GM21786 (cell line): Measurements from ENCODE around the gene THAP5.
A peak's percentile ranks its signal among the peaks of the same experiment; 100 is the strongest.

Experiments
- ATAC-seq: cut with Tn5 transposase; IDR thresholded peaks from one replicate; pipeline ENCODE4 v1.9.1; 2021; ENCODE audit not compliant: unreplicated experiment

THAP5 gene, protein sequence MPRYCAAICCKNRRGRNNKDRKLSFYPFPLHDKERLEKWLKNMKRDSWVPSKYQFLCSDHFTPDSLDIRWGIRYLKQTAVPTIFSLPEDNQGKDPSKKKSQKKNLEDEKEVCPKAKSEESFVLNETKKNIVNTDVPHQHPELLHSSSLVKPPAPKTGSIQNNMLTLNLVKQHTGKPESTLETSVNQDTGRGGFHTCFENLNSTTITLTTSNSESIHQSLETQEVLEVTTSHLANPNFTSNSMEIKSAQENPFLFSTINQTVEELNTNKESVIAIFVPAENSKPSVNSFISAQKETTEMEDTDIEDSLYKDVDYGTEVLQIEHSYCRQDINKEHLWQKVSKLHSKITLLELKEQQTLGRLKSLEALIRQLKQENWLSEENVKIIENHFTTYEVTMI

DNA sequence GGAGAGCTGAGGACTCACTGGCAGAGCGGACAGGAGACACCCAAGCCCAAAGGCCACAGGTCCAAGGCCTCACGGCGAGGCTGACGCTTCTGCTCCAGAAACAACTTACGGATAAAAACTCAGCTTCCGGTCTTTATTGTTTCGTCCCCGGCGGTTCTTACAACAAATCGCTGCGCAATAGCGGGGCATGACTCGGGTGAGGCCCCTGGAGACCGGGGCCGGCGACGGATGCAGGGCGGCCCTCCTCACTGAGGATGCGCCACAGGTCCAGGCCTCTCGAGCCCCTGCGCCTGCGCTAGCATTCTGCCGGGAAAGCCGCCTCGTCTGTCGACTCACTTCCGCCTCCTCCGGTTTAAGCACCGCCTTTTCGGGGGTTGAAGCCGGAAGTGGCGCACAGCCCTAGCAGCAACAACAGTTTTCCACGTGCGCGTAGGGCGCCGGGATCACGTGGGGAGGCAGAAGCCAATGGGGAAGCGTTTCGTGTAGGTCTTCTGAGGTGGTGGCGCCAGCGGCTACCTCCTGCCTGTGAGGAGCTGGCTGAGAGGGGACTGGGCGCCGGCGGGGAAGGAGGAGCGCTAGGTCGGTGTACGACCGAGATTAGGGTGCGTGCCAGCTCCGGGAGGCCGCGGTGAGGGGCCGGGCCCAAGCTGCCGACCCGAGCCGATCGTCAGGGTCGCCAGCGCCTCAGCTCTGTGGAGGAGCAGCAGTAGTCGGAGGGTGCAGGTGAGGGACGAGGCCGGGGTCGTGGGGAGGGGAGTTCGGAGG is at the start of gene THAP5, which contains the start of gene DNAJB9:
Gene THAP5 (minus strand): TSS at position 326 of the 765 bp plus-strand sequence. CDS start 137 bp downstream, at position 189.
Gene DNAJB9 (plus strand): TSS at position 494 of the 765 bp plus-strand sequence. CDS start 1,853 bp downstream, outside the sequence.
- peak; percentile 92 for ATAC-seq

DNA sequence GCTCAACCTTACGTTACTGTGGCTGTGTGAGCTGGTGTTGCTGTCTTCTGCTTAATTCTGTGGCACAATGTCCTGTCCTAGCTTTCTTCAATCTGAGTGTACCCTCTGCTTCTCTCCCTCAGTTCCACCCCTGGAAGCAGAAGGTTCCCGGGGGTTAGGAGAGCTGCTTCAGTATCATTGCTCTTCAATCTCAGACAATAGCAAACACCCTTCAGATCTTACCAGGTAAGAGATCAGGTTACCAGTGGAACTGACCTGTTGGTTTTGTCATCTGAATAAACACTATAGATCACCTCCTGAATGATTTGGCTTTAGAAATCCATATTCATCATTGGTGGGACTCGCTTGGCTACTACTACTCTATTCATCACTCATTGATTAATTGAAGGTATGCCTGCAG is 48.5 kb upstream of the THAP5 start:
- no peak for ATAC-seq

DNA sequence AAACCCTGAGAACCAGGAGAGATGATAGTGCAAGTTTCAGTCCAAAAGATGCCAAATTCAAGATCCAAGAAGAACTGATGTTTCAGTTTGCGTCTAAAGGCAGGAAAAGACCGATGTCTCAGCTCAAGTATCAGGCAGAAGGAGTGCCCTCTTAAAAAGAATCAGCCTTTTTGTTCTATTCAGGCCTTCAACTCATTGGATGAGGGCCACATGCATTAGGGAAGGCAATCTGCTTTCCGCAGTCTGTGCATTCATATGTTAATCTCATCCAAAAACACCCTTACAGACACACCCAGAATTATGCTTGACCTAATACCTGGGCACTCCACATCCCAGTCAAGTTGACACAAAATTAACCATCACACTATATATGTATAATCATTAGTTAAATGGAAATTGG is 45.4 kb upstream of the THAP5 start:
- no peak for ATAC-seq

DNA sequence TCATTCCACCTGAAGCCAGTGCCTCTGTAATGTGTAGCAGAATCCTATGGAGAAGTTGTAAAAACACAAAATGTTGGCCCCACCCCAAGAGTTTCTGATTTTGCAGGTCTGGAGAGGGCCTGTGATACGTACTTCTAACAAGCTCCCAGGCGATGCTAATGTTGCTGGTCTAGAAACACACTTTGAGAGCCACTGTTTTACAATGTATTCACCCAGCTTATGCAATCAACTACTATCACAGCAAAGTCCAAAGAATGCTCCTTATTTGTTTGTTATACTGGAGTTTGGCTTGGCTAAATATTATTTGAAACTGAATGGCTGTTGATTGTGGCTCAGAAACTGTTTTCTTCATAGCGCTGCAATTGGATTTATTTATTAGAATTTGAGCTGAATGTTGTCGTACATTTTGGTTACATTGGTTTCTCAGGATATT is 44.5 kb upstream of the THAP5 start:
- no peak for ATAC-seq

DNA sequence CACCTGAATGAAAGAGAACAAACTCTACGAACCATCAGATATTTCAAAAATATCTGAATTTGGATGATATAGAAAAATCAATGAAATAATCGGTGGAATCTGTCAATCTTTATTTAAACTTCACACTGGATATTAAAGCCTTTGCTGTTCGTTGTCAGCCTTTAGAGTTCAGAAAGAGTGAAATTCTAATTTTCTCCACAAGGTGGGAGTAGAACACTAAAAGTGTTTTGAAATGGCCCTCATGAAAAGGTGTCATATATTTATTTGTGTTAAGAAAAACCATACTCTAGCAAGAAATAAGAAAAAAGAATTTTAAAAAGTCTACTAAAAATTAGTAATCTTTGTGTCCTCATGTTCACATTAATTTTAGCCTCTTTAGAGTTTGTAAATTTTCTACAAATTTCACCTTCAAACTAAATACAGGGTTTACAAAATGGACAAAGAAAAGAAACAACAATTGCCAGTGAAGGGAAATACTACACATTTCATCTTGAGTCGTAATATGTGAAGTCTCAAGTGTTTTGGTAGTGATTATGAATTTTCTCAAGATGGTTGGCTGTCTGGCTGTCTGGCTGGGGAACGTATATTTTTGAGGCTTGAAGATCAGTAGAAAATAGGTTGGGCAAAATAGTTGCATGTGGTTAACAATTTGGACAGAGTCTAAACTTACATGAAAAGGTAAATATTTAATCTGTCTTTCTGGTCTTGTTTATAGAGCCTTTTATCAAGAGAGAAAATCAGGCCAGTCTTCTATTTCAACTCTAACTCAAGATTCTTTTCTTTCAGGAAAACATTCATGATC is 43.8 kb upstream of the THAP5 start:
- peak; percentile 76 for ATAC-seq

DNA sequence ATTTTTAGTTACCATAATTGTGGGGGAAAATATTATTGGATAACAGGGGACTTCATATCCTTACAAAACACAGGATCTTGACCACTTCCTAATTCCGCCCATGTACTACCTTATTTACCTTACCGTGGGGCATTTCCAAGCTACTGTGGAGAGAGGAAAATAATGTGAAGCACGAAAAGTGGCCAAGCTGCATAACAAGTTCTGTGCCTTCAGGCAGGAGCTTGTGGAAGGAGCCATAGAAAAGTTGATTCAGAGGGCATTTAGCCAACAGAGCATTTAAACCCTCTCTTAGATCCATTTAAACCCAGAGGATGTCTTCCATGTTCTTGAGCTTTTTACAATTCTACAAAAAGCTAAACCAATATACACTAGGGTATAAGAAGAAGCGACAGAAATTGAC is 41.8 kb upstream of the THAP5 start:
- ATAC-seq = no peak

DNA sequence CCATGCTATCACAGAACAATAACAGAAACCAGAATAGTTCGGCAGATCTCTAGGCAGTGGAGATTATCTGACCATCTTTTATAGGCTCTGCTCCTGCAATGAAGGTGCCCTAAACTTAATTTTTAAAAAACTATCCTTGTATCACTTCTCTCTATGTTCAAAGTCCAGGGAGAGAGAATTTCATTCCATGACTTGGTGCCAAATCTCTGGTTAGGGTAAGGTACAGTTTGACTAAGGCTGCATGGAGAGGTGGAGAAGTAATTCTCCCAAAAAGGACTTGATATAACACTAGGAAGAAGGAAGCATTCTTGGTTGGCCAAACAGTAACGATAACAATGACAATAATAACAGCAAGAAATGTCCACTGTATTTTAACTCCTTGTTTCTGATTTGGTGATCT is 40.1 kb upstream of the THAP5 start:
- ATAC-seq = no peak

DNA sequence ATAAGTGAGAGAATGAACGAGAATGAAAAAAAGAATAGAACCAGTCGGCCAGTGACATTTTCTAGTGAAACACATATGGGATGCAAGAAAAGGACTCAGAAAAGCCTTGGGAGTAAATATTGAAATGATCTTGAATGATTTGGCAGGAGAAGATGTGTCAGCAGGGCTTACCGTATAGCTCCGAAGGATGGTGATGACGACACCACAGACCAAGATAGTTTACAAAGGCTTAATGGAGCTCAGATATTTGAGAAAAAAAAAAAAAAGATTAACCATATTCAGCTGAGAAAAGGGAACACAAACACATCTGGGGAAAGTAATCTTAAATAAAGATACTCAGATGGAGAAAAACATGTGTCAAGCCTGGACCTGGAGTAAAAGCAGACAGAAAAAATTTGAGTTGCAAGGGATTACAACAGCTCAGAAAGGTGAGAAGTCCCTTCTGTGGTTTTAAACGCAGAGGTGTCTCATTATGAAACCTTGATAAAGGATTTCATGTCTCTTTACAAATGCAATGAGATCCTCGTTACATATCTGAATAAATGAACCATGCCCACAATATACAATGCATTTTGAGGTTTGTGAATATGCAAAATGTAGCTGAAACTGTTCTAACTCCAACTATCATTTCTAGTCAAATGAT is 36.2 kb upstream of the THAP5 start:
- ATAC-seq = peak; percentile 60

DNA sequence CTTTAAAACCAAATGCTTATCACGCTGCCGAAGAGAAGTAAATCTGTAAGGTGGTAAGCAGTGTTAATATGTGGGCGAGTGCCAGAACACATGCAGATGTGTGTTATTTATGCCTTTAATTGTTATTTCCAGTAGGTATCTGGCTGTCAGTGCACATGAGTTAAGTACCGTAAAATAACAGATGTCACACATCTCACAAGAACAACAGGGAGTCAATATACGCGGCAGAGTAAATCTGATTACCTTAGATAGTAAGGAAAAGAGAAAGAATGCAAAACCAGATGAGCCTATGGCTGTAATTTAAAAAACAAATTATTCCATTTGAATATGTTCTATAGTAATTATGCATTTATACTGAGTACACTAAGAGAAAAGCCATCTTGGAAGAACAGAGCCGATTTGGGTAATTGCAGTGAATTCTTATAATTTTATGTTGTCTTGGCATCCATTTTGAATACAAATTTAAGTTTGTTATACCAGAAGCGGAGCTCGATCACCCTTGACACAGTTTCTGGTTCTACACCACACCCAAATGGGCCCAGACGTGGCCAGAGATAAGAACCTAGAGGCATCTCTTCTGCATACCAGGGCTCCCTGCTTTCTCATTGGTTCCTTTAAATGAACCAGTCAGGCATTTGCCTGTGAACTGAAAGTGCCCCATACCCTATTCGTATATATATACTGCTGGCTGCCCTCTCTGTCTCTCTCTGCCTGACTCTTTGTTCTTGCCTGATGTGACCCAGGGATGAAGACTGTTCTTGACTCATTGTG is 35.0 kb upstream of the THAP5 start:
- no peak for ATAC-seq

DNA sequence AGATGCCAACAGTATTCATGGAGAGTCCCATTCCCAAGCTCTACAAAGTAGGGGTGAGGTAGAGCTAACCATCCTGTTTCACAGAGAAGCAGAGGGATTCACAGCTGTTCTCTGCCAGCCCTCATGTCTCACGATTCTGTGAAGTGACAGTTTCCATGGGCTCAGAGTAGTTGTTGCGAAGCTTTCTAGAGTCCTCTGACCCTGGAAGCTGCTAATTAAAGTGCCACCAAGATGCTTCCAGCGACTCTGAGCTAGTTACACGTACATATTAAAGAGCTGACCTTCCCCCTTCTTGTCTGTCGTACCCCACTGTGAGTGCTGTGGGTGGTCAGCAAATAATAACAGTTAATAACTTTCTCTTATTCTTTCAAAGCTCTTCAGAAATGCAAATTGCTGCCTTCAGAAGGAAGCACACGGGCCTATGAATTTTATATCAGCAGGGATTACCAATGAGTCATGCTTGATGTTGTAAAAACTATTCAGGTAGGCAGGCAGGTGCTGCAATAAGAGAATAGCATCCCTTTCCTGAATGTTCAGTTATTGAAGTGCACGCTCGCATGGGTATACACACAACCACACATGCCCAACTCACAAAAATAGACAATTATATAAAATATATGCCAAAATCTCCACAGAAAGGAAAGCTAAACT is 34.3 kb upstream of the THAP5 start:
- no peak for ATAC-seq

DNA sequence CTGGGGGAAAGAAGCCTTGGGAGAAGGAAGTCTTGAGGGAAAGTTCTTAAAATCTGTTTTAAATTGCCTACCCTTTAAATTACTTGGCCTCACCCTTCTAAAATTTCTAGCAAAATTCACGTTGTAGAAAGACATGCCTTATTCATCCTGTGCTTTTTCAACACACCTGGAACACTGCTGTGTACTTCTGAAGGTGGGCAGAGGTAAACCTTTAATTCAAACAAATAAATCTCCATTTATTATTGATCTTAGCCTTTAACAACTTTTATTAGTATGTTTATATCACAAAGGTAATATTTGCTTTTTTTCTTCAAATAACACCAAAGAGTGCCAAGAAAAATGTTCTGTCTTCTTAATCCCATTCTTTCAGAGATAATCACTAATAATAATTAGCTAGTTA is 30.9 kb upstream of the THAP5 start:
- ATAC-seq = no peak

DNA sequence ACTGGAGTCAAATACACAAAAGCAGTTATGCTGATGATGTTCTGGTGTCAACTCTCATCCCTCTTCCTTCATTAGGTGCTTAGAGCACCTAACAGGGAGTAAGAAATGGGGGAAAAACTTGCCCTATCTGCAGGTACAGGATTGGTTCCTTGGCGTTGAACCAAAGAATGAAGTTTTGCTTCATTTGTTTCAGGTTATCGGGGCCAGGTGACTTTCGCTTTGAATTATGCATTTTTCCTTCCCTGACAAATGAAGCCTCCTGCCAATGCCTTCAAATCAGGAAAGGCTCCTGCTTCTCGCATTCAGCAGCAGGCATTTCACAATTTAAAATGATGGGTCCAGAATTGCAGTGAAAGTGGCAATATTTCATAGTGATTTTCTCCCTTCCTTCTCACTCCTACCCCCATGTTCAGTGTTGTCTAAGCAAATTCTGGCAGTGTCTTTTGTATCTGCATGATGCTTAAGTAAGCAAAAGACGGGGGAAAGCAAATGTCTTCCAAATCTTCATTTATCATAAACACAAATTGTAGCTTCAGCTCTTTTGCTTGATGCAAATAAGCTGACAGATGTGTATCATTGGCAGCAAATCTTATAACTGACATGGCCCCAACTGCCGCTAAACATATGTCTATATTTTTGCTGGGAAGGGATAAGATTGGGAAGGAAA is 29.5 kb upstream of the THAP5 start:
- ATAC-seq = no peak

DNA sequence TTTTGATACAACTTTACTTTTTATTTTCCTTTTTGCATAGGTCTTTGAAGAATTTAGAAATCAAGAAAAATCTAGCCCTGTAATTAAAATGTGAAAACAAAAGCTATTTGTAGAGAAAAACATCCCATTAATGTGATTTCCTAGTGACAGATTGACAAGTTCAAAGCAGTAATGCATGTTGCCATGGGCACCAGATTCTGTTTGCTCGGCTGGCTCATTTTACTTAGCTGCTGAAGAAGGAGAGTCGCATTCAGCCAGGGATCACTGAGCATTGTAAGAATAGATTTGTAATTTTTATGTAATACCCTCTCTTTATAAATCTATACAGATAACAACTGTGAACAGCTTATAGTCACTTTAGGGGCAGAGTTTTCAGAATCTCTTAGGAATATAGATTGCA is 28.6 kb upstream of the THAP5 start:
- no peak for ATAC-seq

DNA sequence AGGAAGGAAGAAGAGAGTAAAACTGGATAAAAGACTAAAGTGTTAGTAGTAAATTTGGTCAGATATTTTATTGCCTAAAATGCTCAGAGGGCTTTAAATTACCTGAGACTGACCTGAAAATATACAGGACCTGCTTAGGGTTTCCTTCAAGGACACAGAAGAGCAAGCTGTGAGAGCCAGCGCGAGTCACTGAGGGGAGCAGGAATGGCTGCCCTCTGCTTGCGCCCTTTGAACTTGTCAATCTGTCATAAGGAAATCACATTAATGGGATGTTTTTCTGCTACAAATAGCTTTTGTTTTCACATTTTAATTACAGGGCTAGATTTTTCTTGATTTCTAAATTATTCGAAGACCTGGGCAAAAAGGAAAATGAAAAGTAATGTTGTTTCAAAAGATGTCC is 27.1 kb upstream of the THAP5 start:
- ATAC-seq = peak; percentile 73

DNA sequence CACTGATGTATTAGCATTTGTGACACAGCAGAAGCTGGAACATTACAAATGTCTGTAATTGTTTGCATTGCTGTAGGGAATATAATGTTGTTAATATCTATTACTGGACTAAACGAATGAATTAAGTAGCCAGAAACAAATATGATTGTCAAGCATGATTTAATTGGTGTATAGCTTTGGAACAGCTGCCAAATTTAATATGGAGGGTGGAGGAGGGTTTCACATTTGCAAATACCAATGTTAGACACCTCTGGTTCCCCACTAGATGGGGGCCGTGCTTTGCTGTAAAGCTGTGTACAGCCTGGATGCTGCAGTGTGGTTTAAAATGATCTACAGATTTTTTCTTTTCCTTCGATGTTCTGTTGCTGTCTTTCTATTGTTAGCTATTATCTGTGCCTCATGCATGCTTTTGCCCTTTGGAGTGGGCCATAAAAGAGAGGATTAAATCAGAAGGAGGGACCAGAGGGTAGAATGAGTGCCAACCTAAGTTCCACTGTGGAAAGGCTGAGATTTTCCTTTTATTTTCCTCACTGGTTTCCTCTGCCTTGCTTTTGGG is 23.2 kb upstream of the THAP5 start:
- ATAC-seq = no peak

DNA sequence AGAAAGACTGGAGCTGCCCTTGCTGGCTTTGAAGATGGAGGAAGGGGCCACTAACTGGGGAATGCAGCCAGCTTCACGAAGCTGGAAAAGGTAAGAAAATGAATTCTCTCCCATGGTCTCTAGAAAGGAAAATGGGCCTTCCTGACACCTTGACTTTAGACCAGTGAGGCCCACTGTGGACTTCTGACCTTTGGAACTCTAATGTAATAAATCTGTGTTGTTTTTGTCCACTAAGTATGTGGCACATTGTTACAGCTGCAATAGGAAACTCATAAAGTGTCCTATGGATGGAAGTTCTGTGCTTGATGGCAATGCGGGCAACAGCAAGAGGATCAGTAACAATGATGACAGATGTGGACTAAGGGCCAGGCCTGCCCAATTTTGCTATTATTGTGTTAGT is 21.1 kb upstream of the THAP5 start:
- ATAC-seq = no peak

DNA sequence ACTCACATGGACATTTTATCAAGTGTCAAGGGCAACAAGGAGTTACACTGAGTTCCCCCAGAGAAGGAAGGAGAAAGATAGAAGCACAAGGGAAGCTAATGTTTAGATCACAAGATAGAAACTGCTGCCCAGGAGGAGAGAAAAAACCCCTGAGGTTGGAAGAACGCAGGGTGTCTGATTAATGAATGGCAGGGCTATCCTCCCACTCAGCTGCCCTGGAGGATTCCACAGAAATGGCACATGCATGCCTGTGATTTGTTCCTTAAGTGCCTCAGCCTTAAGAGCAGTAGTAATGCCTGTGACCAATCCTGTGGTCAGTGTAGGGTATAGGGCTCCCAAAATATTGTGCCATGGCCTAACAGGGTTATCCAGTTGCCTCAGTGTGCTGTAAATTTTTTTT is 20.4 kb upstream of the THAP5 start:
- ATAC-seq = peak; percentile 53

DNA sequence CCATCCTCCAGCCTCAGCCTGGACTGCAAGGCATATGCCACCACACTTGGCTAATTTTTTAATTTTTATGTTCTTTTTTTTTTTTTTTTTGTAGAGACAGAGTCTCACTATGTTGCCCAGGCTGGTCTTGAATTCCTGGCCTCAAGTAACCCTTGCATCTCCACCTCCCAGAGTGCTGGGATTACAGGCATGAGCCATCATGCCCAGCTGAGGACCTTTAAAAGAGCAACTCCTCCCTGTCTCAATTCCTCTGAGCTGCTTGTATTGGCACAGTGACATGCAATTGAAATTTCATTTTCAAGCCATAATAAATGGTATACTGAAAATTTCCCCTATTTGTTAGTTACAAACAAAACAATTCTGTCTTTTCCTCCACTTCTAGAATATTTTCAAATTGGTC is 19.7 kb upstream of the THAP5 start:
- ATAC-seq = no peak

DNA sequence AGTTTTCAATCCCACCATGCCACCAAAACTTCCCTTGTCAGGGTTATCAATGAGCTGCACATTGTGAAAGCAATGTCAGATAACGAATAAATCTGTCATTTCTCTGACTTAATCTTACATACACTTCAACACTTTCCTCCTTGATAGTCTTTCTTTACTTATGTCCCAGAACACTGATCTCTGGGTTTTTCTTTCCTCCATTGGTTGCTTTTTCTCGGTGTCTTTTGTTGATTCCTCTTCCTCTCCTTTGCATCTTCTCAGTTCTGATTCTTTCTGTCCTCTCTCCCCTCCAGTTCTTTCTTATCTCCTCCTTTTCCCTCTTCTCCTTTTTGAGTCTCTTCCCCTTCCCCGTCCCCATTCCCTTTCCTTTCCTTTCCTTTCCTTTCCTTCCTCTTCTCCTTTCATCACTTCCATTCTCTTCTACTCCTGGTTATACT is 16.8 kb upstream of the THAP5 start:
- no peak for ATAC-seq
